ENCODE results near the gene ACOX1.
A peak's percentile ranks its signal among the peaks of the same experiment; 100 is the strongest.

DNA sequence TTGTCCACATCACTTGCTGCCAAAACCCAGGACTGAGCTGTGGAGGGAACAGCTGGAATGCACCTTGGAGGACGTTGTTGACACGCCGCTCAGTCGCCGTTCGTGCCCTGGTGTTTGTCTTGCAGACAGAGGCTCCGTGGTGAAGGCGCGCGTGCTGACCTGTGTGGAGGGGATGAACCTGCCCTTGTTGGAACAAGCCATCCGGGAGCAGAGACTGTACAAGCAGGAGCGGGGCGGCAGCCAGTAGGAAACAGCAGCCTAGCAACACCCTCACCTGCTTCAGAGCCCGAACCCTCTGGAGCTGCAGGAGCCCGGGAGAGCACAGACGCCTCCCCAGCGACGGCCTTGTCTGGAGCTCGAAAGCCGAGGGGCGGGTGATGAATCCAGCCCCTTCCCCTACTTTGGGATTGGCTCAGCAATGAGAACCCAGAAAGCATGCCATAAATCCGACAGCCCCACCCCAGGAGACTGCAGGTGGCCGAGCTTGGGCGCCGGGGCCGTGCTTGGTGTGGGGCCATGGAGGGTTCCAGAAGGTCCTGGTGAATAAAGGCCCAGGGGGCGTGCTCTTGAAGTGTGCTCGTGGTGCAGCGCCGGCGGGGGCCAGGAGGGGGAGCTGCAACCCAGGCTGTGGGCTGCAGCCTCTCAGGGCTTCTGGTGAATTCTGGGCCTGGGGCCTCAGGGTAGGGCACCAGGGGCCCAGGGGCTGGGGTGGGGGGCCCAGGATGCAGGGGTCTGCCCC lies 21.2 kb upstream of the ACOX1 start:
- TF ChIP-seq, protein P1, sequence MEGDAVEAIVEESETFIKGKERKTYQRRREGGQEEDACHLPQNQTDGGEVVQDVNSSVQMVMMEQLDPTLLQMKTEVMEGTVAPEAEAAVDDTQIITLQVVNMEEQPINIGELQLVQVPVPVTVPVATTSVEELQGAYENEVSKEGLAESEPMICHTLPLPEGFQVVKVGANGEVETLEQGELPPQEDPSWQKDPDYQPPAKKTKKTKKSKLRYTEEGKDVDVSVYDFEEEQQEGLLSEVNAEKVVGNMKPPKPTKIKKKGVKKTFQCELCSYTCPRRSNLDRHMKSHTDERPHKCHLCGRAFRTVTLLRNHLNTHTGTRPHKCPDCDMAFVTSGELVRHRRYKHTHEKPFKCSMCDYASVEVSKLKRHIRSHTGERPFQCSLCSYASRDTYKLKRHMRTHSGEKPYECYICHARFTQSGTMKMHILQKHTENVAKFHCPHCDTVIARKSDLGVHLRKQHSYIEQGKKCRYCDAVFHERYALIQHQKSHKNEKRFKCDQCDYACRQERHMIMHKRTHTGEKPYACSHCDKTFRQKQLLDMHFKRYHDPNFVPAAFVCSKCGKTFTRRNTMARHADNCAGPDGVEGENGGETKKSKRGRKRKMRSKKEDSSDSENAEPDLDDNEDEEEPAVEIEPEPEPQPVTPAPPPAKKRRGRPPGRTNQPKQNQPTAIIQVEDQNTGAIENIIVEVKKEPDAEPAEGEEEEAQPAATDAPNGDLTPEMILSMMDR (IDR thresholded peaks at IDR 0.05; ENCODE audit: low read depth, low read length, poor library complexity, severe bottlenecking), result peak; percentile 89
- TF ChIP-seq EZH2phosphoT487 (IDR thresholded peaks at IDR 0.05; ENCODE audit: borderline replicate concordance, low read length), result no peak
